Smooth muscle cell (in vitro differentiated cells): ENCODE results near the gene GCG. TPM values are rescaled to one million over a fixed set of nuclear protein-coding genes. Genes with fewer than 3 reads are reported as not detected.

Experiments used
- DNase-seq: peaks from one replicate; lab custom pipeline; 2025; ENCODE audit not compliant: unreplicated experiment; lab: John Stamatoyannopoulos, UW
- H2AFZ ChIP-seq: fragments of 200-600 bp; sonication (generic); 2 replicates; pipeline ENCODE4 v1.6.0; 2016; ENCODE audit warnings: antibody characterized with exemption, low read depth, mild to moderate bottlenecking
- H3F3A ChIP-seq: fragments of 200-600 bp; sonication (generic); 2 replicates; pipeline ENCODE4 v1.6.0; 2017; ENCODE audit warnings: antibody characterized with exemption, low read depth
- H3K27ac ChIP-seq: fragments of 200-600 bp; sonication (generic); 2 replicates; pipeline ENCODE4 v1.5.1; 2016; ENCODE audit warnings: low read depth, mild to moderate bottlenecking
- H3K27me3 ChIP-seq: fragments of 200-600 bp; sonication (generic); 2 replicates; pipeline ENCODE4 v1.6.1; 2016; ENCODE audit warnings: low read depth, mild to moderate bottlenecking
- H3K36me3 ChIP-seq: fragments of 200-600 bp; sonication (generic); 2 replicates; pipeline ENCODE4 v1.5.1; 2016; ENCODE audit warnings: low read depth
- H3K4me1 ChIP-seq: fragments of 200-600 bp; sonication (generic); 2 replicates; pipeline ENCODE4 v1.5.1; 2016; ENCODE audit warnings: low read depth
- H3K4me2 ChIP-seq: fragments of 200-600 bp; sonication (generic); 2 replicates; pipeline ENCODE4 v1.6.0; 2016; ENCODE audit warnings: mild to moderate bottlenecking
- H3K4me3 ChIP-seq: fragments of 200-600 bp; sonication (generic); 2 replicates; pipeline ENCODE4 v1.5.1; 2016; ENCODE audit warnings: mild to moderate bottlenecking
- H3K79me2 ChIP-seq: fragments of 200-600 bp; sonication (generic); 2 replicates; pipeline ENCODE4 v1.6.0; 2016; ENCODE audit warnings: low read depth, mild to moderate bottlenecking
- H3K9ac ChIP-seq: fragments of 200-600 bp; sonication (generic); 2 replicates; pipeline ENCODE4 v1.6.0; 2016; ENCODE audit warnings: low read depth
- H3K9me3 ChIP-seq: fragments of 200-600 bp; sonication (generic); replicated peaks from 2 replicates; pipeline ENCODE4 v1.5.1; 2016; ENCODE audit warnings: low read depth
- H4K20me1 ChIP-seq: fragments of 200-600 bp; sonication (generic); 2 replicates; pipeline ENCODE4 v1.6.0; 2016; ENCODE audit warnings: low read depth
- WGBS: methylation state at CpG from one replicate; pipeline ENCODE4 v1.1.7; 2016; ENCODE audit warnings: low lambda C conversion rate; 5-methylcytosine and 5-hydroxymethylcytosine counted together
- polyA plus RNA-seq: library from polyadenylated mRNA; unstranded; fragments of >200 nt; fragmentation: Nextera tagmentation; extraction: Ambion mirVana; gene quantifications from 2 replicates; pipeline ENCODE4 v1.2.1, GENCODE V29; 2016
- total RNA-seq: library from RNA; depleted of rRNA; stranded (reverse); fragments of >200 nt; gene quantifications from 2 replicates; pipeline ENCODE4 v1.2.3, GENCODE V29; 2014
- TF ChIP-seq, protein P1 (sequence below): fragments of 200-600 bp; sonication (generic); IDR thresholded peaks from 2 replicates; pipeline ENCODE4 v1.5.1; 2017; ENCODE audit warnings: borderline replicate concordance, mild to moderate bottlenecking, antibody characterized with exemption; ENCODE audit not compliant: insufficient read depth, poor library complexity, severe bottlenecking

GCG gene
- total and polyA plus RNA-seq, 2 experiments from 2014 or later: not detected

- H3K36me3 ChIP-seq: no peaks in the 10 kb centered on the region
- WGBS: 57% methylated on average over 1 of the region's 1 CpG
- no peak for DNase-seq
These were observed 25.9 kb downstream of the GCG start for GRCh38 chr2:162126111-162126519.

DNA sequence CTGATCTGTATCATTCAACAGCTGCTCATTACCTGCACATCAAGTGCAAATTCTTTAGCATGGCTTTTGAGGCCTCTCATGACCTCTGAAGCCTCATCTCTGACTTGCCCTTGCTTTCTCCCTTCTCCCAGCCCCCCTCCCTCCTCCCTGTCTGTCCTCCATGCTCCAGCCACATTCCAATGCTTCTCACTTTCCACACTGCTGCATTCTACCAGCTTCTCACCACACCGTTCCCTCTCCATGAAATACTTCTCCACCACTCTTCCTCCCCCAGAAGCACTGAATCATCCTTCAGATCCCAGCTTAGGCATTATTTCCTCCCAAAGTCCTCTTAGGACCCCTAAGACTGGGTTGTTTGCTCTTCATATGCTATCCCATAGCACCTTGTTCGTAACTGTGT, 26.9 kb downstream of the GCG start:
- DNase-seq: no peak
- WGBS: 47% methylated on average over 2 of the region's 2 CpGs
- no peak overlapping the region for H2AFZ ChIP-seq

More at GRCh38 chr2:162126111-162126519, 25.9 kb downstream of the GCG start:
- H3K4me1 ChIP-seq: no peaks in the 10 kb centered on the region
- H2AFZ ChIP-seq: no peak overlapping the region
- H3K4me2 ChIP-seq: no peak overlapping the region
- H3F3A ChIP-seq: no peaks in the 10 kb centered on the region
- H4K20me1 ChIP-seq: no peaks in the 10 kb centered on the region
- TF ChIP-seq, protein P1, sequence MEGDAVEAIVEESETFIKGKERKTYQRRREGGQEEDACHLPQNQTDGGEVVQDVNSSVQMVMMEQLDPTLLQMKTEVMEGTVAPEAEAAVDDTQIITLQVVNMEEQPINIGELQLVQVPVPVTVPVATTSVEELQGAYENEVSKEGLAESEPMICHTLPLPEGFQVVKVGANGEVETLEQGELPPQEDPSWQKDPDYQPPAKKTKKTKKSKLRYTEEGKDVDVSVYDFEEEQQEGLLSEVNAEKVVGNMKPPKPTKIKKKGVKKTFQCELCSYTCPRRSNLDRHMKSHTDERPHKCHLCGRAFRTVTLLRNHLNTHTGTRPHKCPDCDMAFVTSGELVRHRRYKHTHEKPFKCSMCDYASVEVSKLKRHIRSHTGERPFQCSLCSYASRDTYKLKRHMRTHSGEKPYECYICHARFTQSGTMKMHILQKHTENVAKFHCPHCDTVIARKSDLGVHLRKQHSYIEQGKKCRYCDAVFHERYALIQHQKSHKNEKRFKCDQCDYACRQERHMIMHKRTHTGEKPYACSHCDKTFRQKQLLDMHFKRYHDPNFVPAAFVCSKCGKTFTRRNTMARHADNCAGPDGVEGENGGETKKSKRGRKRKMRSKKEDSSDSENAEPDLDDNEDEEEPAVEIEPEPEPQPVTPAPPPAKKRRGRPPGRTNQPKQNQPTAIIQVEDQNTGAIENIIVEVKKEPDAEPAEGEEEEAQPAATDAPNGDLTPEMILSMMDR: no peak
- H3K79me2 ChIP-seq: no peaks in the 10 kb centered on the region
- no peak overlapping the region for H3K27ac ChIP-seq
- H3K27me3 ChIP-seq: peaks cover 21% of the 10 kb centered on the region
- no peak overlapping the region for H3K4me3 ChIP-seq
- H3K9me3 ChIP-seq: no peaks in the 10 kb centered on the region
- H3K9ac ChIP-seq: no peak overlapping the region

DNA sequence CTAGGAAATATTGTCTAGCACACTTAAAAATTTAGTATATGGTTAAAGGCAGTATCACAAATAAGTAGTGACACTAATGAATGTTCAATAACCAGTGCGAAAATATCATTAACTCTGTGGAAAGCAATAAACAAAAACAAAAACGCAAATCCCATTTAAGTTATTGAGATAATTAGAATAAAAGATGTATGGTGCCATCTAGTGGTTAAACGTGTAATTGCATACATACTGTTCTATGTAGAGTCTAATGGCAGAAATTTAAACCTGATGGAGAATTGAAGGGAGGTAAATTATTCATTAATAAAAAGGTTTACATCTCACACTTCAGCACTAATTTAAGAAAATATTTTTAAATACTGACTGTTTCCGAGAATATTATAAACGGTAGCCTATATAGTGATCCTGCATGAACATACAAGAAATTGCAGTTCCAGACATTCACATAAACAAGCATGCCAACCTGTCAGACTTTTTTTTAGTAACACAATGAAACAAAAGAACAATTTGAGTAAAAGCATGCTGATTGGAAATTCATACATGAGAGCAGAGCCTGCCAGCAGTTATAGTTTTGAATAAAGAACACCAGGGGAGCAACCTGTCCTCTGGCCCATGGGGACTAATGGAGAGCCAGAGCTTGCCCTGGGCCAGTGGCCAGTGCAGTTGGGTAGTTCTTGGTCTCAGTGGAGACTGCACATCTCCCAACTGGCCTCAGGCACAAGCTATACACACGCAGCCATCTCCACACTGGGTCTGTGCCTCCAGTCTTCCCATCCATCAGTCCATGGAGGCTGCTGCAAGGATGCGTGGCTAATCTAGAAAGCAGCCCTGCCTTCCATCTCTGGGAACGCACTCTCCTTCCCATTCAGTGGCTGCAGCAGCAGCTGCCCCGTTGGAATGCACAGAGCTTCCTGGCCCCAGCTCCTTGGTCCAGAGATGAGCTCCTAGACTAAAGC, 28.0 kb downstream of the GCG start:
- Histone ChIP-seq H3K27ac (no peak overlapping the region), H2AFZ (no peak overlapping the region), H3K9me3 (no peaks in the 10 kb centered on the region), H3K36me3 (no peaks in the 10 kb centered on the region), H3K4me1 (no peaks in the 10 kb centered on the region), H3K4me3 (no peak overlapping the region), H3K9ac (no peak overlapping the region), H3K27me3 (peaks cover 6% of the 10 kb centered on the region), H4K20me1 (no peaks in the 10 kb centered on the region), H3F3A (no peaks in the 10 kb centered on the region), H3K79me2 (no peaks in the 10 kb centered on the region), H3K4me2 (no peak overlapping the region)
- DNase-seq: no peak
- TF ChIP-seq, protein P1: peak; percentile 84
- 35% methylated on average over 9 of the region's 9 CpGs for WGBS

More for the DNA sequence above, 26.9 kb downstream of the GCG start:
- Histone ChIP-seq H3K4me3 (no peak overlapping the region), H4K20me1 (no peaks in the 10 kb centered on the region), H3K36me3 (no peaks in the 10 kb centered on the region), H3K27ac (no peak overlapping the region), H3K9me3 (no peaks in the 10 kb centered on the region), H3F3A (no peaks in the 10 kb centered on the region), H3K4me1 (no peaks in the 10 kb centered on the region), H3K4me2 (no peak overlapping the region), H3K27me3 (peaks cover 16% of the 10 kb centered on the region), H3K79me2 (no peaks in the 10 kb centered on the region), H3K9ac (no peak overlapping the region)
- TF ChIP-seq, protein P1: no peak
